ENCODE results near the gene POSTN.

Gene POSTN

DNA sequence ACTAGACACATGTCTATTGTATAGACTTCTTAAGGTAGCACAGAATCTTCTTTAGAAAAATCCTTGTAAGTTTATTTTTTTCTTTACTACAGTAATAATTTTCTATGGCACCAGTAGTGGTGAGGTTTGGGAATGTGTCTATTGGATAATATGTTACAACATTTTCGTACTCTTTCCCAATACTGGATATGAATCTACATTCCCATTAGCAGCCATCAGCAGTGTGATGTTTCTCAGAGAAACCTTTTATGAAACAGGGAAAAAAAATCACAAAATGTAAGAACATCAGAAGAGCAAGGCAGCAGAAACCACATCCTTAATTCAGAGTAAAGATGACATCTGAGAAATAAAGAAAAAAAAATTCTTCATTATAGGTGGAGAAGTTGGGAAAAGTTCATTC, 83.3 kb downstream of the POSTN start:
- no peak for DNase-seq (ENCODE audit: low read depth)
